H1 (cell line): ENCODE measurements around the gene FGF14. TPM values are rescaled to one million over a fixed set of nuclear protein-coding genes. Genes with fewer than 3 reads are reported as not detected.

Source experiments
- CTCF ChIA-PET: fragments of 300-600 bp; sonication (Branson Sonifier 250); formaldehyde crosslinking; loops from one replicate; lab custom pipeline; 2021; ENCODE audit not compliant: partially characterized antibody; lab: Charles Lee
- POLR2A ChIA-PET: fragments of 300-600 bp; sonication (Branson Sonifier 250); formaldehyde crosslinking; loops from one replicate; lab custom pipeline; 2021; ENCODE audit warnings: inconsistent platforms; ENCODE audit not compliant: partially characterized antibody; lab: Charles Lee
- DNase-seq, 2 experiments: peaks; one replicate each; pipeline versions ENCODE4 v3.0.0 to v3.0.0-alpha.2; 2010 to 2022; ENCODE audit warnings: low spot score in 2 of 2, low read depth in 1 of 2, mixed read lengths in 1 of 2
- FAIRE-seq: peaks from 2 replicates; lab custom pipeline; 2011; peaks lifted over from hg19 to GRCh38; lab: Jason Lieb, UNC
- H2AFZ ChIP-seq: 2 replicates; pipeline ENCODE4 v1.8.1; 2012; ENCODE audit warnings: low read length, inconsistent platforms
- H2AK5ac ChIP-seq: 2 replicates; pipeline ENCODE4 v1.6.1; 2013; ENCODE audit warnings: low read depth, low read length
- H2BK120ac ChIP-seq: replicated peaks from 2 replicates; pipeline ENCODE3; 2013; ENCODE audit warnings: low read depth, low read length, inconsistent platforms
- H2BK12ac ChIP-seq: 2 replicates; pipeline ENCODE4 v1.6.1; 2013; ENCODE audit warnings: low read depth, low read length
- H2BK15ac ChIP-seq: 2 replicates; pipeline ENCODE4 v1.6.1; 2013; ENCODE audit warnings: low read length
- H2BK20ac ChIP-seq: 2 replicates; pipeline ENCODE4 v1.6.1; 2013; ENCODE audit warnings: low read length
- H2BK5ac ChIP-seq: 2 replicates; pipeline ENCODE4 v1.6.1; 2013; ENCODE audit warnings: low read depth, low read length
- H3K14ac ChIP-seq: 2 replicates; pipeline ENCODE4 v1.6.1; 2013; ENCODE audit warnings: inconsistent platforms; ENCODE audit not compliant: insufficient read length
- H3K18ac ChIP-seq: 2 replicates; pipeline ENCODE4 v1.6.1; 2013; ENCODE audit warnings: low read length; ENCODE audit errors: extremely low read depth
- H3K23ac ChIP-seq: 2 replicates; pipeline ENCODE4 v1.6.1; 2013; ENCODE audit warnings: inconsistent platforms; ENCODE audit not compliant: insufficient read length
- H3K23me2 ChIP-seq: 2 replicates; pipeline ENCODE4 v1.6.1; 2013; ENCODE audit warnings: low read depth, low read length
- H3K27ac ChIP-seq: 2 replicates; pipeline ENCODE4 v1.6.1; 2011; ENCODE audit warnings: low read depth, low read length, inconsistent platforms
- H3K27me3 ChIP-seq, 4 experiments: replicated peaks in 1 of 4; 1 replicate in 1 of 4; 2 replicates in 3 of 4; pipeline versions ENCODE4 v1.6.1 to v1.8.1; 2011 to 2013; ENCODE audit warnings: low read length in 3 of 4, mild to moderate bottlenecking in 3 of 4, inconsistent platforms in 2 of 4, mixed read lengths in 2 of 4, moderate library complexity in 1 of 4; ENCODE audit not compliant: control insufficient read depth in 3 of 4, insufficient read depth in 3 of 4; ENCODE audit errors: extremely low read depth in 1 of 4
- H3K36me3 ChIP-seq, 4 experiments: 2 replicates each; pipeline versions ENCODE4 v1.6.1 to v1.8.1; 2011 to 2013; ENCODE audit warnings: mild to moderate bottlenecking in 4 of 4, low read length in 3 of 4, moderate library complexity in 2 of 4, control low read depth in 1 of 4, inconsistent platforms in 1 of 4; ENCODE audit not compliant: insufficient read depth in 4 of 4, control insufficient read depth in 2 of 4
- H3K4ac ChIP-seq: replicated peaks from 2 replicates; pipeline ENCODE3; 2013; ENCODE audit warnings: low read length, low read depth, mixed read lengths, inconsistent platforms; ENCODE audit not compliant: insufficient read length
- H3K4me1 ChIP-seq, 4 experiments: replicated peaks in 1 of 4; 1 replicate in 1 of 4; 2 replicates in 3 of 4; pipeline versions ENCODE4 v1.6.1 to v1.8.1; 2011 to 2013; ENCODE audit warnings: low read length in 3 of 4, inconsistent platforms in 2 of 4, mixed read lengths in 1 of 4; ENCODE audit not compliant: insufficient read depth in 4 of 4, control insufficient read depth in 3 of 4
- H3K4me2 ChIP-seq, 2 experiments: 2 replicates each; pipeline versions ENCODE4 v1.6.1 to v1.8.1; 2011 to 2013; ENCODE audit warnings: low read depth in 2 of 2, low read length in 2 of 2, control low read depth in 1 of 2, inconsistent platforms in 1 of 2, mild to moderate bottlenecking in 1 of 2; ENCODE audit not compliant: insufficient read depth in 1 of 2
- H3K4me3 ChIP-seq, 4 experiments: fragments of 200-600, 300-600 bp in 1 of 4; sonication (generic), shearing (Covaris generic), sonication (Bioruptor Twin) in 1 of 4; 2 replicates each; pipeline versions ENCODE4 v1.5.1 to v1.8.1; 2011 to 2016; ENCODE audit warnings: low read length in 4 of 4, low read depth in 3 of 4, control low read depth in 2 of 4, inconsistent platforms in 2 of 4, mild to moderate bottlenecking in 2 of 4, mixed read lengths in 1 of 4, moderate library complexity in 1 of 4; ENCODE audit not compliant: insufficient read depth in 2 of 4; ENCODE audit errors: extremely low read depth in 1 of 4
- H3K56ac ChIP-seq: replicated peaks from 2 replicates; pipeline ENCODE3; 2013; ENCODE audit warnings: low read depth, mild to moderate bottlenecking, mixed read lengths, low read length, inconsistent platforms; ENCODE audit not compliant: insufficient read length
- H3K79me1 ChIP-seq: 2 replicates; pipeline ENCODE4 v1.6.1; 2013; ENCODE audit warnings: low read depth, low read length, control low read depth
- H3K79me2 ChIP-seq, 2 experiments: 2 replicates each; pipeline versions ENCODE4 v1.6.1 to v1.8.1; 2012 to 2013; ENCODE audit warnings: low read length in 2 of 2, mild to moderate bottlenecking in 2 of 2, inconsistent platforms in 1 of 2; ENCODE audit not compliant: insufficient read depth in 2 of 2, control insufficient read depth in 1 of 2
- H3K9ac ChIP-seq, 4 experiments: replicated peaks in 1 of 4; 1 replicate in 1 of 4; 2 replicates in 3 of 4; pipeline versions ENCODE4 v1.6.1 to v1.8.1; 2011 to 2013; ENCODE audit warnings: low read depth in 3 of 4, low read length in 3 of 4, control low read depth in 2 of 4, mild to moderate bottlenecking in 2 of 4, moderate library complexity in 2 of 4, inconsistent platforms in 1 of 4; ENCODE audit errors: extremely low read depth in 1 of 4
- H3K9me3 ChIP-seq, 2 experiments: 2 replicates each; pipeline versions ENCODE4 v1.6.1 to v1.8.1; 2012 to 2013; ENCODE audit warnings: mild to moderate bottlenecking in 2 of 2, moderate library complexity in 2 of 2, control low read depth in 1 of 2, inconsistent platforms in 1 of 2, low read depth in 1 of 2, low read length in 1 of 2, mixed read lengths in 1 of 2; ENCODE audit not compliant: insufficient read depth in 2 of 2
- H4K20me1 ChIP-seq, 2 experiments: replicated peaks in 1 of 2; 2 replicates each; pipeline versions ENCODE3 to v1.8.1; 2011 to 2013; ENCODE audit warnings: inconsistent platforms in 2 of 2, low read length in 2 of 2, mild to moderate bottlenecking in 1 of 2; ENCODE audit not compliant: insufficient read depth in 2 of 2, control insufficient read depth in 1 of 2
- H4K5ac ChIP-seq: 2 replicates; pipeline ENCODE4 v1.6.1; 2013; ENCODE audit warnings: low read length, low read depth, mixed read lengths, inconsistent platforms; ENCODE audit not compliant: insufficient read length
- H4K8ac ChIP-seq: 2 replicates; pipeline ENCODE4 v1.8.0; 2013; ENCODE audit warnings: mild to moderate bottlenecking, moderate library complexity, low read length, inconsistent platforms; ENCODE audit not compliant: insufficient read depth; ENCODE audit errors: extremely low read depth
- H4K91ac ChIP-seq: replicated peaks from 2 replicates; pipeline ENCODE3; 2013; ENCODE audit warnings: low read length, mixed read lengths, inconsistent platforms; ENCODE audit not compliant: insufficient read length
- ASH2L ChIP-seq: fragments of 200-600, 300-600 bp; sonication (generic); IDR thresholded peaks from one replicate; pipeline ENCODE4 v1.7.1; 2017; ENCODE audit warnings: low read length
- BACH1 ChIP-seq: IDR thresholded peaks from 2 replicates; pipeline ENCODE4 v1.6.1; 2012; ENCODE audit warnings: low read length, improper control_type of control experiment
- CBX5 ChIP-seq: fragments of 300-800, 300-1000 bp; sonication (generic); IDR thresholded peaks from 2 replicates; pipeline ENCODE4 v1.7.1; 2016; ENCODE audit warnings: antibody characterized with exemption, low read length, low read depth
- CEBPB ChIP-seq: IDR thresholded peaks from 2 replicates; pipeline ENCODE4 v1.6.1; 2012; ENCODE audit warnings: low read depth, low read length
- EZH2 ChIP-seq: fragments of 200-600 bp; sonication (generic); IDR thresholded peaks from 2 replicates; pipeline ENCODE4 v1.7.1; 2012; ENCODE audit warnings: low read depth, mild to moderate bottlenecking, moderate library complexity, low read length, inconsistent platforms; ENCODE audit not compliant: severe bottlenecking
- JUND ChIP-seq: IDR thresholded peaks from 2 replicates; pipeline ENCODE4 v1.6.1; 2011; ENCODE audit warnings: mild to moderate bottlenecking, improper control_type of control experiment, low read length
- KDM4A ChIP-seq: IDR thresholded peaks from one replicate; pipeline ENCODE4 v1.7.1; 2012; ENCODE audit warnings: low read depth, mild to moderate bottlenecking, moderate library complexity, low read length, inconsistent platforms; ENCODE audit not compliant: severe bottlenecking
- KDM5A ChIP-seq: fragments of 200-600 bp; IDR thresholded peaks from 2 replicates; pipeline ENCODE4 v1.7.1; 2012; ENCODE audit warnings: mild to moderate bottlenecking, low read length, inconsistent platforms, mixed read lengths
- NANOG ChIP-seq: IDR thresholded peaks from 2 replicates; pipeline ENCODE4 v1.6.1; 2011; ENCODE audit warnings: low read length, low read depth, mild to moderate bottlenecking, inconsistent platforms; ENCODE audit not compliant: insufficient read depth, poor library complexity, severe bottlenecking
- POLR2AphosphoS5 ChIP-seq: IDR thresholded peaks from 2 replicates; pipeline ENCODE4 v1.6.1; 2011; ENCODE audit warnings: low read depth, low read length
- SIN3A ChIP-seq, 2 experiments: IDR thresholded peaks in 1 of 2; conservative IDR thresholded peaks in 1 of 2; 2 replicates each; pipeline ENCODE4 v1.6.1; 2011 to 2012; ENCODE audit warnings: low read length in 2 of 2, improper control_type of control experiment in 1 of 2, low read depth in 1 of 2, mild to moderate bottlenecking in 1 of 2
- SP4 ChIP-seq: IDR thresholded peaks from 2 replicates; pipeline ENCODE4 v1.6.1; 2012; ENCODE audit warnings: low read length, inconsistent platforms
- TAF1 ChIP-seq: IDR thresholded peaks from 2 replicates; pipeline ENCODE4 v1.6.1; 2011; ENCODE audit warnings: mild to moderate bottlenecking, low read depth, low read length
- TBP ChIP-seq: IDR thresholded peaks from 2 replicates; pipeline ENCODE4 v1.6.1; 2011; ENCODE audit warnings: low read depth, low read length, improper control_type of control experiment
- TCF12 ChIP-seq: IDR thresholded peaks from 2 replicates; pipeline ENCODE4 v1.6.1; 2011; ENCODE audit warnings: low read depth, mild to moderate bottlenecking, low read length
- WGBS, 2 experiments: shearing (Covaris generic) in 1 of 2; methylation state at CpG; one replicate each; pipeline versions ENCODE4 v1.1.6 to v1.1.7; 2013 to 2015; ENCODE audit warnings: low lambda C conversion rate in 2 of 2, mixed read lengths in 2 of 2, inconsistent platforms in 1 of 2, low coverage in 1 of 2, missing lambda C conversion rate in 1 of 2; ENCODE audit not compliant: insufficient replicate concordance in 2 of 2, insufficient coverage in 1 of 2, insufficient read length in 1 of 2; ENCODE audit errors: extremely low coverage in 1 of 2, missing lambda C conversion rate in 1 of 2; 5-methylcytosine and 5-hydroxymethylcytosine counted together
- polyA plus RNA-seq, 7 experiments: library from polyadenylated mRNA; depleted of rRNA in 3 of 7; stranded (reverse) in 5 of 7; unstranded in 2 of 7; fragments of >200 nt in 5 of 7; fragments of 200-250 nt in 2 of 7; gene quantifications; 1 replicate in 5 of 7; 2 replicates in 1 of 7; 4 replicates in 1 of 7; pipeline versions ENCODE4 v1.2.1 to v1.2.3, GENCODE V29; 2011 to 2013; ENCODE audit warnings: missing spikeins in 2 of 7, mixed read lengths in 2 of 7
- total RNA-seq: library from RNA; stranded (reverse); fragmentation: NEBNext Ultra II Directional; extraction: Animal tissue kit (Norgen Biotek cat#: 25700); gene quantifications from 2 replicates; pipeline ENCODE4 v1.2.1, GENCODE V29; 2021

The FGF14 gene
- total and polyA plus RNA-seq, 2 of the 8 experiments (the other 6 are each of a cell fraction or from before 2014, with no cell fraction given), result 0.05 to 0.58 TPM

DNA sequence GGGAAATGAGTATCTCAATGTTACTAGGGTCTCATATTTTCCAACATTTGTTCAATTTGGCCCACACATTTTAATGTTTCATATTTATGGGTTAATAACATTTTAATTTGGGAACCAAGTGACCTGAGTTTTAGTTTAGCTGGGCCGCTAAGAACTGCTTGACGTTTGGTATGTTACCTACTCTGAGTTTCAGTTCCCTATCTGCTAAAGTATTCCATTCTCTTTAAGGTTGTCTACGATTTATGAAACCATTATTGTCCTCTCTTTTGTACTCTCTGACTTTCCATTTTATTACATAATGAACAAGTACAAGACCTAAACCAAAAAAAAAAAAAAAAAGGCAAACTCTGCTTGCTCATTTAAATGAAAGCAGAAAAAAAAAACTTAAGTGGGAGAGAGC lies 89.9 kb downstream of the FGF14 start:
- no peak overlapping the region for H3K56ac ChIP-seq
- FAIRE-seq (no peak), DNase-seq (no peak)
- H4K20me1 ChIP-seq, result no peaks in the 10 kb centered on the region
- 87% methylated on average over 3 of the region's 3 CpGs; no CpG with 5 or more reads in 1 of the 2 experiments for WGBS, 2 experiments
- no peak overlapping the region for H4K5ac ChIP-seq
- no peak overlapping the region for H3K4me2 ChIP-seq
- H2BK5ac ChIP-seq, result no peak overlapping the region
- no peaks in the 10 kb centered on the region for H3K4me1 ChIP-seq
- H2BK20ac ChIP-seq, result no peak overlapping the region
- H3K23me2 ChIP-seq, result no peaks in the 10 kb centered on the region
- ChIA-PET POLR2A (no interaction called here), CTCF (interaction anchor here (0.6 to 1.7 kb wide), 5 partner anchors 12 to 381 kb away, joined by 3 to 4 read pairs (median 3); no protein-coding TSS in a partner anchor)
- no peaks in the 10 kb centered on the region for H3K9me3 ChIP-seq
- H3K36me3 ChIP-seq, result no peaks in the 10 kb centered on the region
- H3K27ac ChIP-seq, result no peak overlapping the region
- no peak overlapping the region for H3K4ac ChIP-seq
- H2BK12ac ChIP-seq, result no peak overlapping the region
- no peak overlapping the region for H2BK120ac ChIP-seq
- H4K91ac ChIP-seq, result no peak overlapping the region
- no peak overlapping the region for H2AFZ ChIP-seq
- no peak overlapping the region for H3K9ac ChIP-seq
- H3K14ac ChIP-seq, result no peak overlapping the region
- no peak overlapping the region for H2AK5ac ChIP-seq
- no peaks in the 10 kb centered on the region for H3K79me2 ChIP-seq
- H3K79me1 ChIP-seq, result no peaks in the 10 kb centered on the region
- H3K18ac ChIP-seq, result no peak overlapping the region
- H3K23ac ChIP-seq, result no peak overlapping the region
- no peaks in the 10 kb centered on the region for H3K27me3 ChIP-seq
- no peak overlapping the region for H4K8ac ChIP-seq
- H2BK15ac ChIP-seq, result no peak overlapping the region
- no peak overlapping the region for H3K4me3 ChIP-seq
- TF ChIP-seq CEBPB (no peak), TBP (no peak), POLR2AphosphoS5 (no peak), JUND (no peak), EZH2 (no peak), KDM5A (no peak), ASH2L (no peak), TCF12 (no peak), TAF1 (no peak), NANOG (no peak), SP4 (no peak), KDM4A (no peak), BACH1 (no peak), CBX5 (no peak), SIN3A (conservative IDR thresholded peaks at IDR 0.05 in 1 of 2, IDR thresholded peaks at IDR 0.05 in 1 of 2; ENCODE audit: low read depth in 1 of 2, low read length in 2 of 2) (no peak)
